Measurements from ENCODE around the gene EIF1.

EIF1 gene

GRCh38 chr17:41650794-41651624 is 37.7 kb upstream of the EIF1 start:
- no peaks in the 10 kb centered on the region for H3K9me3 ChIP-seq (ENCODE audit: control insufficient read depth, insufficient read depth, low read depth, low read length)
- H3K9ac ChIP-seq (ENCODE audit: low read length): no peak overlapping the region
- H3K27ac ChIP-seq (ENCODE audit: low read depth, low read length): no peak overlapping the region
- no peak overlapping the region for H3K4me3 ChIP-seq (ENCODE audit: low read depth, low read length)
- H3K27me3 ChIP-seq (ENCODE audit: control insufficient read depth, insufficient read depth, low read length): peaks cover 2% of the 10 kb centered on the region; the same call in 1 of the 2 replicates
- H3K36me3 ChIP-seq (ENCODE audit: control insufficient read depth, insufficient read depth, low read length): no peaks in the 10 kb centered on the region
- H3K4me1 ChIP-seq (ENCODE audit: control insufficient read depth, insufficient read depth, low read length): peaks cover 28% of the 10 kb centered on the region

- Histone ChIP-seq H3K36me3 (ENCODE audit: control insufficient read depth, insufficient read depth, low read length) (no peaks in the 10 kb centered on the region), H3K4me1 (ENCODE audit: control insufficient read depth, insufficient read depth, low read length) (peaks cover 31% of the 10 kb centered on the region), H3K4me3 (ENCODE audit: low read depth, low read length) (no peak overlapping the region), H3K9ac (ENCODE audit: low read length) (no peak overlapping the region), H3K27ac (ENCODE audit: low read depth, low read length) (no peak overlapping the region), H3K27me3 (ENCODE audit: control insufficient read depth, insufficient read depth, low read length) (peaks cover 2% of the 10 kb centered on the region; the same call in 1 of the 2 replicates), H3K9me3 (ENCODE audit: control insufficient read depth, insufficient read depth, low read depth, low read length) (no peaks in the 10 kb centered on the region)
These were observed 36.8 kb upstream of the EIF1 start for GRCh38 chr17:41651625-41652460.

- H3K4me1 ChIP-seq (ENCODE audit: control insufficient read depth, insufficient read depth, low read length): peaks cover 29% of the 10 kb centered on the region
- no peak overlapping the region for H3K9ac ChIP-seq (ENCODE audit: low read length)
- no peak overlapping the region for H3K27ac ChIP-seq (ENCODE audit: low read depth, low read length)
- H3K4me3 ChIP-seq (ENCODE audit: low read depth, low read length): no peak overlapping the region
- peaks cover 2% of the 10 kb centered on the region; the same call in 1 of the 2 replicates for H3K27me3 ChIP-seq (ENCODE audit: control insufficient read depth, insufficient read depth, low read length)
- no peaks in the 10 kb centered on the region for H3K36me3 ChIP-seq (ENCODE audit: control insufficient read depth, insufficient read depth, low read length)
- H3K9me3 ChIP-seq (ENCODE audit: control insufficient read depth, insufficient read depth, low read depth, low read length): no peaks in the 10 kb centered on the region
These were observed 36.2 kb upstream of the EIF1 start for GRCh38 chr17:41652461-41652970.

- peaks cover 1% of the 10 kb centered on the region; the same call in 1 of the 2 replicates for H3K27me3 ChIP-seq (ENCODE audit: control insufficient read depth, insufficient read depth, low read length)
- H3K36me3 ChIP-seq (ENCODE audit: control insufficient read depth, insufficient read depth, low read length): no peaks in the 10 kb centered on the region
- H3K9me3 ChIP-seq (ENCODE audit: control insufficient read depth, insufficient read depth, low read depth, low read length): no peaks in the 10 kb centered on the region
- H3K9ac ChIP-seq (ENCODE audit: low read length): no peak overlapping the region
- peaks cover 22% of the 10 kb centered on the region for H3K4me1 ChIP-seq (ENCODE audit: control insufficient read depth, insufficient read depth, low read length)
- H3K4me3 ChIP-seq (ENCODE audit: low read depth, low read length): no peak overlapping the region
- H3K27ac ChIP-seq (ENCODE audit: low read depth, low read length): no peak overlapping the region
These were observed 35.3 kb upstream of the EIF1 start for GRCh38 chr17:41653421-41653820.

- Histone ChIP-seq H3K4me3 (ENCODE audit: low read depth, low read length) (no peak overlapping the region), H3K9ac (ENCODE audit: low read length) (no peak overlapping the region), H3K4me1 (ENCODE audit: control insufficient read depth, insufficient read depth, low read length) (peaks cover 20% of the 10 kb centered on the region), H3K27ac (ENCODE audit: low read depth, low read length) (no peak overlapping the region), H3K27me3 (ENCODE audit: control insufficient read depth, insufficient read depth, low read length) (no peaks in the 10 kb centered on the region), H3K9me3 (ENCODE audit: control insufficient read depth, insufficient read depth, low read depth, low read length) (no peaks in the 10 kb centered on the region), H3K36me3 (ENCODE audit: control insufficient read depth, insufficient read depth, low read length) (no peaks in the 10 kb centered on the region)
These were observed 34.6 kb upstream of the EIF1 start for GRCh38 chr17:41653892-41654677.

GRCh38 chr17:41654678-41655607 is 33.7 kb upstream of the EIF1 start:
- Histone ChIP-seq H3K9me3 (ENCODE audit: control insufficient read depth, insufficient read depth, low read depth, low read length) (no peaks in the 10 kb centered on the region), H3K27ac (ENCODE audit: low read depth, low read length) (no peak overlapping the region), H3K27me3 (ENCODE audit: control insufficient read depth, insufficient read depth, low read length) (no peaks in the 10 kb centered on the region), H3K4me1 (ENCODE audit: control insufficient read depth, insufficient read depth, low read length) (peaks cover 23% of the 10 kb centered on the region), H3K4me3 (ENCODE audit: low read depth, low read length) (no peak overlapping the region), H3K9ac (ENCODE audit: low read length) (no peak overlapping the region), H3K36me3 (ENCODE audit: control insufficient read depth, insufficient read depth, low read length) (no peaks in the 10 kb centered on the region)

- Histone ChIP-seq H3K27ac (ENCODE audit: low read depth, low read length) (no peak overlapping the region), H3K4me1 (ENCODE audit: control insufficient read depth, insufficient read depth, low read length) (peaks cover 26% of the 10 kb centered on the region), H3K36me3 (ENCODE audit: control insufficient read depth, insufficient read depth, low read length) (no peaks in the 10 kb centered on the region), H3K9ac (ENCODE audit: low read length) (no peak overlapping the region), H3K4me3 (ENCODE audit: low read depth, low read length) (no peak overlapping the region), H3K9me3 (ENCODE audit: control insufficient read depth, insufficient read depth, low read depth, low read length) (no peaks in the 10 kb centered on the region), H3K27me3 (ENCODE audit: control insufficient read depth, insufficient read depth, low read length) (no peaks in the 10 kb centered on the region)
These were observed 33.0 kb upstream of the EIF1 start for GRCh38 chr17:41655611-41656111.

- no peaks in the 10 kb centered on the region for H3K36me3 ChIP-seq (ENCODE audit: control insufficient read depth, insufficient read depth, low read length)
- no peak overlapping the region for H3K9ac ChIP-seq (ENCODE audit: low read length)
- H3K27me3 ChIP-seq (ENCODE audit: control insufficient read depth, insufficient read depth, low read length): no peaks in the 10 kb centered on the region
- H3K4me1 ChIP-seq (ENCODE audit: control insufficient read depth, insufficient read depth, low read length): peaks cover 26% of the 10 kb centered on the region
- H3K4me3 ChIP-seq (ENCODE audit: low read depth, low read length): no peak overlapping the region
- H3K9me3 ChIP-seq (ENCODE audit: control insufficient read depth, insufficient read depth, low read depth, low read length): no peaks in the 10 kb centered on the region
- no peak overlapping the region for H3K27ac ChIP-seq (ENCODE audit: low read depth, low read length)
These were observed 32.2 kb upstream of the EIF1 start for GRCh38 chr17:41656249-41657023.

- Histone ChIP-seq H3K9me3 (ENCODE audit: control insufficient read depth, insufficient read depth, low read depth, low read length) (no peaks in the 10 kb centered on the region), H3K4me1 (ENCODE audit: control insufficient read depth, insufficient read depth, low read length) (peaks cover 26% of the 10 kb centered on the region), H3K36me3 (ENCODE audit: control insufficient read depth, insufficient read depth, low read length) (no peaks in the 10 kb centered on the region), H3K9ac (ENCODE audit: low read length) (no peak overlapping the region), H3K4me3 (ENCODE audit: low read depth, low read length) (no peak overlapping the region), H3K27me3 (ENCODE audit: control insufficient read depth, insufficient read depth, low read length) (no peaks in the 10 kb centered on the region), H3K27ac (ENCODE audit: low read depth, low read length) (no peak overlapping the region)
These were observed 31.4 kb upstream of the EIF1 start for GRCh38 chr17:41657176-41657754.

Measured in HUES6 (cell line).